HL-60/S4 treated with phorbol 12-myristate 13-acetate at 8.2 ng/mL for 4 days and 3 days (cell line): Measurements from ENCODE around the gene CAPN5.
"Not testable (repeated sequence)": the region's sequence is repeated elsewhere in the genome, so short reads cannot be mapped to it uniquely, and the experiment has no call there.

Experiments
- in situ Hi-C: fragments of 300-500 bp; cut with MboI; formaldehyde crosslinking; loops from 2 replicates; pipeline ENCODE4 v1.15.0; 2022; ENCODE audit warnings: low sequenced_read_pairs

The CAPN5 gene

GRCh38 chr11:77066229-77067042, at the start of gene CAPN5:
TSS of gene CAPN5 (plus strand) at chr11:77066971. CDS start at chr11:77084887, 17,916 bp downstream.
- in situ Hi-C loops, result no loop called here

DNA sequence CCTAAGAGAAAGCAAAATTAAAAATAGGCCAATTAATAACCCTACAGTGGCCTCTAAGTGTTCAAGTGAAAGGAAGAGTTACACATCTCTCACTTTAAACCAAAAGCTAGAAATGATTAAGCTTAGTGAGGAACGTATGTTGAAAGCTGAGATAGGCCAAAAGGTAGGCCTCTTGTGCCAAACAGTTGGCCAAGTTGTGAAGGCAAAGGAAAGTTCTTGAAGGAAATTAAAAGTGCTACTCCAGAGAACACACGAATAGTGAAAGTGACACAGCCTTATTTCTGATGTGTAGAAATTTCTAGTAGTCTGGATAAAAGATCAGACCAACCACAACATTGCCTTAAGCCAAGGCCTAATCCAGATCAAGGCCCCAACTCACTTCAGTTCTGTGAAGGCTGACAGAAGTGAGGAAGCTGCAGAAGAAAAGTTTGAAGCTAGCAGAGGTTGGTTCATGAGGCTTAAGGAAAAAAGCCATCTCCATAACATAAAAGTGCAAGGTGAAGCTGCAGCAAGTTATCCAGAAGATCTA, 48.3 kb upstream of the CAPN5 start:
- in situ Hi-C loops, result not testable (repeated sequence)

DNA sequence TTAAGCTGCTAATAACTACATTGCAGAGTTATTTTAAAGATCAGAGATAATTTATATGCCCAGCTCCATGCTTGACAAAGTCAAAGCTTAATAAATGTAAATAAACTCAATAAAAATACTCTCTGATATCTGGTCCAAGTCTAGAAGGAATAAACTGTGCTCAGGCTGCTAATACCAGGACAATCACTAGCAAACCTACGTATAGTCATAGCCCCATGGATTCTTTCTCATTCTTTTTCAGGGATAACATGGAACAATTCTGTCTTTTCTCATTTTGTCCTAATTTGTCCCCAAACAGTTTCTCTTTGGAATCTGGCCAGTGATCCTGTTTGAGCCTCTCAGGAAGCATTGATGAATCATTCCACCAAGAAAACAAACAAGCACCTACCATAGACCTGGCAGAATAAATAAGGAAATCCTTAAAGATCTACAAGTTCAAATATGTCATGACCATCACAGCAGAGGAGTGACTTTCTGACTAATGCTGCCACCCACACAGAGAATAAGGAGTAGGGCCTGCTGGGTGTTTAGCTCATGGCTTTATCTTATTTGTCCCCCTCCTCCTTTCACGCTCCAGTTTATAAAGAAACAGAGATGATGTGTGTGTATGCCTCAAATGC, 46.7 kb upstream of the CAPN5 start:
- in situ Hi-C loops, result no loop called here

DNA sequence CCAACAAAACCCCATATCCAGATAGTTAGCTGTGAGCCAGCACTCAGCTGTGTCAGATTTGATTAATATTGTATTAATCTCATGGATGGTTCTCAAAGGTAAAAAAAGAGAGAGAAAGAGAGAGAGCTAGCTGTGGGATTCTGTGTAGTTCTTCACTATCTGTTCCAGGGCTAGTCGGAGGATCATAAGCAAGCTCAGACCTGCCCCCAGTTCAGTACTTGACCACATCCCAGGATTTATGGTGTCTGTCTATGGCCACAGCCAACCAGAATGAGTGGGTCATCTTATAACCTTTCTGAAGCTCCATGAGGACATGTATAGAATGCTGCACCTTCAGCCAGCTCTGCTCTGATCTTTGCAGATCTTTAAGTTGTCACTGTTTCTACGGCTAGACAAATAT, 46.0 kb upstream of the CAPN5 start:
- in situ Hi-C loops, result no loop called here

DNA sequence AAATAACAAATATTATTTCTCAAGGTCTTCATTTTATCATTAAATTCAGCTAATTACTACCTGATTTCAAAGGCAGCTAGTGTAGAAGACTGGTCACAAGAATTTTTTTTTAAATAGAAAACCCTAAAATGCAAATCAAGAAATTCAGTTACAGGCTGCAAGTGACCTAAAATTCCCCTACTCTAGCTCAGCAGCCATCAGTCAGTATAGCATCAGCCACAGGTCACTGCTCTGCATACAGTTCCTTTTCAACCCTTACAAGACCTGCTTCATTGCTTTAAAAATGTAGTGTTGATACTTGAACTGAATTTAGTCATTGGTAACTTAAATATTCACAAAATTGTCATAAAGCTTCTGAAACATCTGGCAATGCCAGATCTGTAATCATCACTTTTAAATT, 42.0 kb upstream of the CAPN5 start:
- in situ Hi-C loops, result no loop called here

- in situ Hi-C loops, result no loop called here
These were observed 40.5 kb upstream of the CAPN5 start for GRCh38 chr11:77026221-77026620.

DNA sequence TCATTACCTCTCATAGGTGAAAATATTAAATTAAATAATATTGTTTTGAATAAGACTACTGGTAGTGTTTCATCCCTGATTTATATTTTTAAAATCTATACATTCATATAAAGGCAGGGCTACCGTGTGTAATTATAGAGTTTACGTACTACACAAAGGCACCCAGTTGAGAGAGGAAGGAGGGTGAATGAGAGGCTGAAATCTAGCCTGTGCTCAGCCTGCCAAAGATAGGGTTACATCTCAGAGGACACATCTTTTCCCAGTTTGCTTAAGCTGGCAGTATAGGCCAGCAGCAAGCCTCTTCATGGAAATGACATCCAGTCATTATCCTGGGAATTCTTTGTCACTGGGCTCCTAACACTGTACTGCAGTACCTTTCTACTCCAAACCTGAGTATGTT, 40.0 kb upstream of the CAPN5 start:
- in situ Hi-C loops, result no loop called here

DNA sequence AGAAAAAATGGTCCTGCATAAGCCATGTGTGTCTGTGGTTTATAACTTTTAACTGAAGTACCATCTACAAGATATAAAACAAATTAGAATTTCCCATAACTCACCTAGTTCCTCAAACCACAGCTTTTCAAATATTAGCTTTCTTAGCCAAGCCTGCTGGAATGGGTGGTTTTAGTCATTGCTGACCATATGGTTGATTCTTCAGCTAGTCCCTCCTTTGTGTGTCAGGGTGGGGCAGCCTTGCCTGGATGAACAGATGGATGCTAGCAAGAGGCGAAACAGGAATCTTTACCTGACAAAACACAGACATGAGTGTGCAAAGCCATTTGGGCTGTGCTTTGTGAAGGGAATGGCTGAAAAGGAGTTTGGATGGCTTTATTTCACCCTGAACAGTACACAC, 39.5 kb upstream of the CAPN5 start:
- in situ Hi-C loops, result no loop called here

DNA sequence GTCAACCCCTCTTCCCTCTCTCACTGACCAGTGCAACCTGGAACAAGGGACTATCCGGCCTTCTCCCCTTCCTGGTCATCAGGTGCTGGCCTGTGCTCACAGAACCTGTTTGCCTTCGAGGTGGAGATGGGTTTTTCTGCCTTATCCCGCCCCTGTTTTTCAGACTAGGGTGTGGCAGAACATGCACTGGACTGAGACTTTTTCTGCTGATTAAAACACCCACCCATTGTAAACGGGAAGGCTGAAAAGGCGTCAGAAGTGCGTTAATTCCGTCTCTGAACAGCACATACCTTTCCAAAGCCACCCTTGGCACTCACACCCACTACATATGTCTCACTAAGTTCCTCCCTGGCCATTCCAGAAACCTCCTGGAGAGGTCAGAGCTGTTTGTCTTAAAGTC, 36.9 kb upstream of the CAPN5 start:
- in situ Hi-C loops, result no loop called here

- in situ Hi-C loops, result no loop called here
These were observed 35.8 kb upstream of the CAPN5 start for GRCh38 chr11:77030834-77031414.

- in situ Hi-C loops, result no loop called here
These were observed 35.2 kb upstream of the CAPN5 start for GRCh38 chr11:77031599-77031998.

DNA sequence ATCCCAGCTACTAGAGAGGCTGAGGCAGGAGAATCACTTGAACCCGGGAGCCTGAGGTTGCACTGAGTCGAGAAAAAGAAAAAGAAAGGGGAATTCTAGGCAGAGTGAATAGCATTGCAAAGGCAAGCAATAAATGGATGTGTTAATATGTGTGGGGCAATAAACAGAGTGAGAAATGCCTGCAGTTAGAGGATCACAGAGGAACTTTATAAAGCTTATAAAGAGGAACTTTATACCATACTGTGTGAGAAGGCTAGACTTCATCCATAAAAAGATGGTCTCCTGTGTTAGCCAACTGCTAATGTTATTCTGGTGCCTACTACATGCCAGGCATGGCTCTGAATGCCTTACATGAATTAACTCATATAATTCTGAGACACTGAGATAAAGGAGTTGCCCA, 31.7 kb upstream of the CAPN5 start:
- in situ Hi-C loops, result no loop called here

DNA sequence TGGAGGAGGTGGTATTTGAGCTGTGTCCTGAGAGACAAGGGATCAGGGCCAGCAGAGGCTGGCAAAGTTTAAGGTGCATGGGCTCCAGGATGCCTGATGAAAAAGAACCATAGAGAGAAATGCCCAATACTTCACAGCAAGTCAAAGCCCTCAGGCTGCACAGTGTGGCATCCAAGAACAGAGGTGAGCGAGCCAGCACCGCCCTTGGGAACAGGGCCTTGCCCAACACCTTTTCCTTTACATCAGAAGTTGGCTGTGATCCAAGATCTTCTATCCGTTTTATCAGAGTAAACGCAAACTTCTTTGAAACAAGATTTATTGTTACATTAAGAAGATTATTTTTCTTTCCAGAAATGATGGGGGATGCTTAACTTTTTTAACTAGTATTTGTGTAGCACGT, 31.2 kb upstream of the CAPN5 start:
- in situ Hi-C loops, result no loop called here

- in situ Hi-C loops, result no loop called here
These were observed 30.4 kb upstream of the CAPN5 start for GRCh38 chr11:77036398-77036797.

GRCh38 chr11:77037057-77037456, 29.7 kb upstream of the CAPN5 start:
- in situ Hi-C loops, result no loop called here

DNA sequence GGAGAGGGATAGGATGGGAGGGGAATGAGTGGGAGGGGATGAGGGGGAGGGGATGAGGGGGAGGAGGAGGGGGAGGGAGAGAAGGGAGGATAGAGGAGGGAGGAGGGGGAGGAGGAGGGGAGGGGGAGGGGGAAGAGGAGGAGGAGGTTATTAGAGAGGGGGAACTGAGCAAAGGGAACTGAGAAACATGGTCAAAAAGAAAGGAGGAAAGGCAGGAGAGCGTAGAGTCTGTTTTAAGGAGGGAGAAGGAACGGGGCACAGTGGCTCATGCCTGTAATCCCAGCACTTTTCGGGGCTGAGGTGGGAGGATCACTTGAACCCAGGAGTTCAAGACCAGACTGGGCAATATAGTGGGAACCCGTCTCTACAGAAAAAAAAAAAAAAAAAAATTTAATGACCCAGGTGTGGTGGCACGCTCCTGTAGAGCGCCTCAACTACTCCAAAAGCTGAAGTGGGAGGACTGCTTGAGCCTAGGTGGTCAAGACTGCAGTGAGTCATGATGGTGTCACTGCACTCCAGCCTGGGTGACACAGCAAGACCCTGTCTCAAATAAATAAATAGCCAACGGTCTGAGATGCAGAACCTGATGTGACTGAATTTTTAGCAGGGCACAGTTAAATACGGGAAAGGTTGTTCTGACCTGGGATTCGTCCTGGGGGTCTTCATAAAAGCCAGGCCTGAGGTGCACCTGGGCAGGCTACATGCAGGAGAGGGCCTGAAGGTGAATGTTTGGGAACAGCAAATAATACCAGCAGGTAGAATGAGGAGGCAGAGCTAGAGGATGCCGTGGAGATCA, 28.5 kb upstream of the CAPN5 start:
- in situ Hi-C loops, result no loop called here

DNA sequence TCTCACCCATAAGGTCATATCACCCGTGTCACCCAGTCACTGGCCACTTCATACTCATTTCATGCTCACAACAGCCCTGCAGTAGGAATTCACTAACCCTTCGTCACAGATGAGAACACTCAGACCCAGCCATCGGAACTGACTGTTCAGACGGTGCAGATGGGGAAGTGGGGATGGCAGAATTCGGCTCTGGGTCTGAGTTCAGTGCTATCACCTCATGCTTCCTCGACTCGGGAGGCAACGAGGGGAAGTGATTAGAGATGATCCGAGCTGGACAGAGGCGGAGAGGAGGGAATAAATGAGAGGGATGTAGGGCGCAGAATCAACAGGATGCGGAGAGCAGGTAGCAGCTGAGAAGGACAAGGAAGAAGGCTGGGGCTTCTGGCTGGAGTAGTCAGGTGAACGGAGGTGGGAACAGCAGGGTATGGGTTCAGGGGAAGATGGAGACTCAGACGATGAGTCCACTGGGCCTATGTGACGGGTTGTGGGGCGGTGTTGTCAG, 27.9 kb upstream of the CAPN5 start:
- in situ Hi-C loops, result no loop called here

DNA sequence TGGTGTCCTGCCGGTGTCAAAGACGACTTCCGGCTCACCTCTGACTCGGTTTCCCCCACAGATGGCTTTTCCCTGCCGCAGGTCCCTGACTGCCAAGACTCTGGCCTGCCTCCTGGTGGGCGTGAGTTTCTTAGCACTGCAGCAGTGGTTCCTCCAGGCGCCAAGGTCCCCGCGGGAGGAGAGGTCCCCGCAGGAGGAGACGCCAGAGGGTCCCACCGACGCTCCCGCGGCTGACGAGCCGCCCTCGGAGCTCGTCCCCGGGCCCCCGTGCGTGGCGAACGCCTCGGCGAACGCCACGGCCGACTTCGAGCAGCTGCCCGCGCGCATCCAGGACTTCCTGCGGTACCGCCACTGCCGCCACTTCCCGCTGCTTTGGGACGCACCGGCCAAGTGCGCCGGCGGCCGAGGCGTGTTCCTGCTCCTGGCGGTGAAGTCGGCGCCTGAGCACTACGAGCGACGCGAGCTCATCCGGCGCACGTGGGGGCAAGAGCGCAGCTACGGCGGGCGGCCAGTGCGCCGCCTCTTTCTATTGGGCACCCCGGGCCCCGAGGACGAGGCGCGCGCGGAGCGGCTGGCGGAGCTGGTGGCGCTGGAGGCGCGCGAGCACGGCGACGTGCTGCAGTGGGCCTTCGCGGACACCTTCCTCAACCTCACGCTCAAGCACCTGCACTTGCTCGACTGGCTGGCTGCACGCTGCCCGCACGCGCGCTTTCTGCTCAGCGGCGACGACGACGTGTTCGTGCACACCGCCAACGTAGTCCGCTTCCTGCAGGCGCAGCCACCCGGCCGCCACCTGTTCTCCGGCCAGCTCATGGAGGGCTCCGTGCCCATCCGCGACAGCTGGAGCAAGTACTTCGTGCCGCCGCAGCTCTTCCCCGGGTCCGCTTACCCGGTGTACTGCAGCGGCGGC, 27.0 kb upstream of the CAPN5 start:
- in situ Hi-C loops, result no loop called here

- in situ Hi-C loops, result no loop called here
These were observed 26.4 kb upstream of the CAPN5 start for GRCh38 chr11:77040401-77040777.

DNA sequence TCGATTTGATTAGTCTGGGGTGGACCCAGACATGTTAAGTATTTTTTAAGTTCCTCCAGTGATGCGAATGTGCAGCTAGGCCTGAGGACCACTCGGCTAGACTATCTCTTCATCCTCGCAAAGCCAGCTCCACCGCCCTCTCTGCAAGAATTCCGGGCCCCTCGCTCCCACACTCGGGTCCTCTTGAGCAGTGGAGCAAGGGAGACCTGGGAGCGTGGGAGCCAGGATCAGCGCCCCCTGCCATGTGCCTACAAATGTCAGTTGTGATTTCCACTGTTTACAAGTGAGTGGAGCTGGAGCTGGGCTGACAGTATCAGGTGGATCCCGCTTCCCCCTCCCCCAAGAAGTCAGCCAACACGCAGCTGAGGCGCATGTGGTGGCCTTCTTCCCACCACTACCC, 25.9 kb upstream of the CAPN5 start:
- in situ Hi-C loops, result no loop called here
